ENCODE measurements around the gene GPR35. TPM values are rescaled to one million over a fixed set of nuclear protein-coding genes. Genes with fewer than 3 reads are reported as not detected.

The GPR35 gene
- total RNA-seq, 1 donor from 2014 or later = not detected

GRCh38 chr2:240636563-240637115 lies 11.4 kb downstream of the GPR35 start:
- DNase-seq (ENCODE audit: low read depth) = no peak
- no peak overlapping the region for H3K4me3 ChIP-seq (ENCODE audit: low read depth, low read length)
- no peak for TF ChIP-seq CTCF (conservative IDR thresholded peaks at IDR 0.05; ENCODE audit: low read depth, low read length)

- DNase-seq (ENCODE audit: low read depth) = no peak
- H3K4me3 ChIP-seq (ENCODE audit: low read depth, low read length) = no peak overlapping the region
- no peak for TF ChIP-seq CTCF (conservative IDR thresholded peaks at IDR 0.05; ENCODE audit: low read depth, low read length)
These were observed 12.0 kb downstream of the GPR35 start for GRCh38 chr2:240637116-240637900.

- H3K4me3 ChIP-seq (ENCODE audit: low read depth, low read length) = no peak overlapping the region
- TF ChIP-seq CTCF (conservative IDR thresholded peaks at IDR 0.05; ENCODE audit: low read depth, low read length) = no peak
These were observed 12.6 kb downstream of the GPR35 start for GRCh38 chr2:240637901-240638345.

GRCh38 chr2:240638512-240639160 lies 13.4 kb downstream of the GPR35 start:
- DNase-seq (ENCODE audit: low read depth) = no peak
- TF ChIP-seq CTCF (conservative IDR thresholded peaks at IDR 0.05; ENCODE audit: low read depth, low read length) = no peak

More at GRCh38 chr2:240637901-240638345, 12.6 kb downstream of the GPR35 start:
- DNase-seq (ENCODE audit: low read depth) = no peak

GRCh38 chr2:240639566-240639965 lies 14.3 kb downstream of the GPR35 start:
- no peak for DNase-seq (ENCODE audit: low read depth)
- no peak for TF ChIP-seq CTCF (conservative IDR thresholded peaks at IDR 0.05; ENCODE audit: low read depth, low read length)

More at GRCh38 chr2:240638512-240639160, 13.4 kb downstream of the GPR35 start:
- no peak overlapping the region for H3K4me3 ChIP-seq (ENCODE audit: low read depth, low read length)

GRCh38 chr2:240640939-240641338 lies 15.7 kb downstream of the GPR35 start:
- no peak for DNase-seq (ENCODE audit: low read depth)
- peak; percentile 46 for TF ChIP-seq CTCF (conservative IDR thresholded peaks at IDR 0.05; ENCODE audit: low read depth, low read length)
- H3K4me3 ChIP-seq (ENCODE audit: low read depth, low read length) = no peak overlapping the region

More at GRCh38 chr2:240639566-240639965, 14.3 kb downstream of the GPR35 start:
- H3K4me3 ChIP-seq (ENCODE audit: low read depth, low read length) = no peak overlapping the region

Data from epithelial cell of proximal tubule (primary cell).